A549 treated with dexamethasone at 1 μM for 4 hours (cell line): ENCODE data around the gene EIF2B4. TPM values are rescaled to one million over a fixed set of nuclear protein-coding genes. Genes with fewer than 3 reads are reported as not detected.

Source experiments
- total RNA-seq: library from RNA; stranded (reverse); fragments of 200-300 nt; extraction: Qiagen RNA extraction; gene quantifications from 5 replicates; pipeline ENCODE4 v1.2.3, GENCODE V29; 2022

EIF2B4 gene
- total RNA-seq: 51.5 to 60.8 TPM (median 57.1 TPM) in 5 replicates

DNA sequence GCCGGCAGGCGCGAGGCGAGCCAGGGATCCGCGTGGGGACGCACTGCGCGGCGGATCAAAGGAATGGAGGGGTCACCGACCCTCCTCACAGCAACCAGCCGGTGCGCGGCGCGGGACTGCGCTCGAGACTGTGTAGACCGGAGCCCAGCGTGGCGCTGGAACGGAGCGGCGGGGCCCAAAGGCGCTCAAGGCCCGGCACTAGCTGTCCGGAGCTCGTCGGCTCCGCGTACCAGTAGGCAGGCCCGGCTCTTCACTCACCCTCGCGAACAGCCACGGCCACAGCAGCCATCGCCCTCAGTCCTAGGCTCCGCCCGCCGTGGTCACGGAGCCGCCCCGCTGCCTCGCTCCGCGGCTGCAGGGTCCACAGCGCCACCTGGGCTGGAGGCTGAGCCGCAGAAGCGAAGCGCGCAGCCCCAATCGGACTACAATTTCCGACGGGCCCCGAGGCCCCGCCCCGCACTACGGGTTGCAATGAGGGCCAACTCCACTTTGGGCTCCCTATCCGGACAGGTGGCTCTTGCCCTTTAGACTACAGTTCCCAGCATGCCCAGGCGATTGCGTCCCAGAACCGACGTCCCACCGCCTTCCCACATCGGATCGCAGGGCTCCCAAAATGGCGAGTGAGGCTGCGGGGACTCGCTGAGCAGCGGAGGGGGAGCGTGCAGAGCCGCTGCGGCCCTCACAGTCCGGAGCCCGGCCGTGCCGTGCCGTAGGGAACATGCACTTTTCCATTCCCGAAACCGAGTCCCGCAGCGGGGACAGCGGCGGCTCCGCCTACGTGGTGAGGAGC is at the start of gene EIF2B4, which contains the start of gene SNX17:
TSS of gene EIF2B4 (minus strand) at position 313 of the 790 bp plus-strand sequence. CDS start at position 289, 24 bp downstream.
TSS of gene SNX17 (plus strand) at position 591 of the 790 bp plus-strand sequence. CDS start at position 719, 128 bp downstream.

DNA sequence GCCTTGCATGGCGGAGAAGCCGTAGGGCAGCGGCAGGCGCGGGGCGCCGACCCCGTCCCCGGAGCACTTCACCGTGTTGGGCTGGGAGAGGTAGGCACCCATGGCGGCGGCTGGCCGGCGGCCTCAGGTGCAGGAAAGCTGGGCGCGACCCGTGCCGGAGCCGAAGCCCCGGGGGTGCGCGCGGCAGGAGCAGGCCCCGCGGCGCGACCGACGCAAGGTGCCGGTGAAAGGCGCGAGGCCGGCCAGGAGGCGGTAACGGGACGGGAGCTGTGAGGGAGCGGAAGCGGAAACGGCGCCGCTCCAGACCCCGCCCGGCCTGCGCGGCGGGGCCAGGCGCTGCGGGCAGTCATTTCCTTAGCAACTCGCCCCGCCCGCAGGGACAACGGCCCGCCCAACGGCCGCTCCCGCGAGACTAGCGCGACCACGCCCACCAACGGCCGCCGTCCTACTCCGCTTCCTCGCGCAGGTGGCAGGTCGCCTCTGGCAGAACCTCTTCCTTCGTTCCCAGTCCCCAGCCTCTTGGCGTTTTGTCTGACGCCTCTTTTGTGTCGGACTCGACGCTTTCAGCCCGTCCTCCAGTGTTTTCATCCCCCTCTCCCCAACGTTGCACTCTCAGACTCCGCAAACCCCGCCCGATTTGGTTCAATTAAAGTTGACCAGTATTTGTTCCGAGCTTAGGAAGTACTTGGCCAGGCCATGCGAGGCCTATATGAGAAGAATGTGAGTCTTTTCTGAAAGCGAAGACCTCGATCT is 39.4 kb upstream of the EIF2B4 start, which contains the start of gene PPM1G:
TSS of gene PPM1G (minus strand) at position 271 of the 753 bp plus-strand sequence. CDS start at position 102, 169 bp downstream.

DNA sequence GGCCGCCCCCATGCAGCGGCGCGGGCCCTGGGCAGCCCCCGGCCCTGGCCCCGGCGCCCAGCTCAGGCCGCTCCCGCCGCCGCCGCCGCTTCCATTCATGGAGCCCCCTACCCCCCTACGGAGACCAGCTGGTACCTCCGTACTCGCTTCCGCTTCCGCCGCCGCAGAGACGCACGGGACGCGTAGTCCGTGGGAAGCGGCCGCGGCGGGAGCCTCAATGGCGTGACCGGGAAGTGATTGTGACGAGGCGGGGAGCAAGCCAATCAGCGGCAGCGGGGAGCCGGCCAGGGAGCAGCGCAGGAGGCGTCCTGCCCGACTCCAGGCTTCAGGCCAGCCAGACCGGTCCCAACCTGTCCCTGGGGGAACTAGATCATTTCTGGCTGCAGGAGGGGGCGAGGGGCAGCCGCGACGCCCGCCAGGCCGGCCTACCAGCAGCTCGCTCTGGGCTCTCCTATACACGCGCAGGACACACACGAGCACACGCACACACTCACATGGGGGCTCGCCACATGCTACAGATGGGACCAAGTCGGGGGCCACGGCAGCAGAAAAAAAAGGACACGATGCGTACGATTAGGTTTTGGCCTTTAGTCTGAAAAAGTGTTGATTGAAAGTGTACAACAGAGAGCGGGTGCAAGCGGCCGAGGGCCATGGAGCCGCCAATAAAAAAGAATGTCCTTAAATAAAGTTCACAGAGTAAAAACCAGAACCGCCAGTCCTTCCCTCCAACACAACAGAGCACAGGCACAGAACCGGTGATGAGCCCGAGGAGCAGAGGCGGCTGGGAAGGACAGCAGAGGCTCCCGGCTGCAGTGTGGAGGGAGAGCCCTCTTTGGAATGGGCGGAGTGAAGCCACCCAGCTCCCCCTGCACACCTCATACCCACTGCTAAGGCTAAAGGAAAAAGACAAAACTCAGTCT is 10.7 kb upstream of the EIF2B4 start, which contains the start of gene ZNF513:
TSS of gene ZNF513 (minus strand) at position 109 of the 920 bp plus-strand sequence. CDS start 208 bp downstream, outside the sequence.

DNA sequence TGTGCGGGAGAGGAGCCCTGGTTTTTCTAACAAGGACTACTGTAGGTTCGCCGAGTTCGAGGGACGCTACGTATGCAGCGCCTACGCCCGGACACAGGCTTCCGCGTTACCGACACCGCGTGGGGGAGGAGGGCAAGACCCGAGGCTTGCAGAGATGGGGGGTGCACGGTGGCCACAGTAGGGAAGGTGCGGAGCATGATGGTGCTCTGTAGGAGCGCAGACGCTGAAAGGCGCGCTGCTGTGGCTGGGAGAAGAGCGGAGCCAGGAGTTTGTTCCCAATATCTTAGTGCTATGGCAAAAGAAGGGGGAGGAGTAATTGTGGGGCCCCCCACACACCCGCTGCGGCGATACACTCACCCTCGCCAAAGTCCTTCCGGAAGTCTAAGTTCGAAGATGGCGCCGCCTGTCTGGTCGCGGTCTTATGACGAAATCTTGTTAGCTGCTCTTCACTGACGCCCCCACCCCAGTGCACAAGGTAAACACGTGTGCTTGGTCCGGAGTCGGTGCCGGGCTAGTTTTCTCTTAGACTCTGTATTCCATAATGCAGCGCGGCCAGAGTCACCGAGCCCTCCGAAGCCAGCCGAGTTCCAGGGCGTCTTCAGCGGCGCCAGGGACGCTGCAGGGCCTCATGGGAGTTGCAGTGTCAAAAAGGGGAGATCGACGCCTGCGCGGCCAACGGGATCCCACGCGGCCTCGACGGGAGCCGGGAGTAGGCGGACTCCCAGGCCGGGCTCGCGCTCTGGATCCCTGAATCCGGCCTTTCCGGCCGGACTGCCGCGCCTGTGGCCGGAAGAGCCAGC is 13.6 kb downstream of the EIF2B4 start, which contains the start of gene GTF3C2:
TSS of gene GTF3C2 (minus strand) at position 383 of the 800 bp plus-strand sequence. CDS start 13,210 bp downstream, outside the sequence.

DNA sequence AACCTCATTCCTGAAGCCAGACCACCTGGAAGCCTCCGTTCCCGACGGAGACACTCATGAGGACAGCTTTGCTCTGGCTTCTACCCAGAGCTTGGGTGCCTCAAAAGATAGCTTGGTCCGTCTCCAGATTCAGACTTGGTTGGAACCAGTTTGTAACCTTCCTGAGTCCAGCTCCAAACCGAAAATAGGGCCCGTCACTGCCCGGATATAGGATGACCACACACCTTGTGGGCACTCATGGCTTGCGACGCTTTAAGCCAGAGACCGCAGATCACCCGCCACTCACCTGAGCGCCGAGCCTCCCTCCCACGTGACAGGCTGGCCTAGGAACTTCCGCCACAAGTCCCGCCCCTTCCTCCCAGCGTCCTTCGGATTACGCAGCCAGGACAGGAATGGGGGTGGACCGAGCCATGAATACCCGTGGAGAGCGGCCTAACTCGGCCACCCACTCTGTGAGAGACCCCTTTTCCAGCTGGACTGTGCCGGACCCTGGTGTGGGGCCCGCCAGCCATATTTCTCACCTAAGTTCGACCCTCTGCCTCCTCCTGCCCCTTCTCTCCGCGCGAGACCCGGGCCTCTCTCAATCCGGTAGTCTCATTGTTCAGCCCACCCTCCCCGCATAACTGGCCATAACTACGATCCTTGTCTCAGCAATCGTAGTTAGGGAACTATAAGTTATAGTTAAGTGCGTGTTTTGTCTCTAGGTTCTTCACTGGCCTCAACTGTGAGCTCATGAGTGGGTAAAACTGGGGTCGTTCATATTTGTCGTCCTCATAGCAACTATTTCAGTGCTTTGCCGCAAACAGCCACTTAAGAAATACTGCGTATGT is 47.2 kb downstream of the EIF2B4 start, which contains the start of gene MPV17:
TSS of gene MPV17 (minus strand) at position 332 of the 830 bp plus-strand sequence. CDS start 580 bp downstream, outside the sequence.

Other genes with a start within 250 kb of the EIF2B4 start
- 0.50 to 1.8 TPM (median 1.5 TPM) in 5 replicates for gene ABHD1, start 246.5 kb downstream of the EIF2B4 start, total RNA-seq
- 41.9 to 59.1 TPM (median 55.6 TPM) in 5 replicates for gene PREB, start 235.7 kb downstream of the EIF2B4 start, total RNA-seq
- gene PRR30, start 230.9 kb downstream of the EIF2B4 start, total RNA-seq: not detected in 5 replicates
- gene TCF23, start 221.3 kb downstream of the EIF2B4 start, total RNA-seq: not detected in 5 replicates
- gene ATRAID, start 158.3 kb downstream of the EIF2B4 start, total RNA-seq: 203 to 224 TPM (median 205 TPM) in 5 replicates
- 63.3 to 67.2 TPM (median 66.7 TPM) in 5 replicates for gene SLC5A6, start 158.1 kb downstream of the EIF2B4 start, total RNA-seq
- gene CAD, start 153.0 kb downstream of the EIF2B4 start, total RNA-seq: 46.1 to 66.1 TPM (median 64.5 TPM) in 5 replicates
- gene SLC30A3, start 107.3 kb downstream of the EIF2B4 start, total RNA-seq: 1.8 to 3.4 TPM (median 3.3 TPM) in 5 replicates
- gene DNAJC5G, start 94.9 kb downstream of the EIF2B4 start, total RNA-seq: not detected in 5 replicates
- 0.67 to 1.2 TPM (median 0.81 TPM) in 5 replicates for gene TRIM54, start 87.9 kb downstream of the EIF2B4 start, total RNA-seq
- gene UCN, start 61.9 kb downstream of the EIF2B4 start, total RNA-seq: 0.63 to 2.5 TPM (median 1.7 TPM) in 5 replicates
- 76.2 to 97.2 TPM (median 87.4 TPM) in 5 replicates for gene MPV17, start 47.2 kb downstream of the EIF2B4 start, total RNA-seq
- gene GTF3C2, start 13.6 kb downstream of the EIF2B4 start, total RNA-seq: 57.2 to 68.7 TPM (median 63.7 TPM) in 5 replicates
- 124 to 133 TPM (median 128 TPM) in 5 replicates for gene SNX17, start 278 bp upstream of the EIF2B4 start, total RNA-seq
- gene ZNF513, start 10.4 kb upstream of the EIF2B4 start, total RNA-seq: 11.5 to 15.4 TPM (median 13.4 TPM) in 5 replicates
- gene PPM1G, start 39.3 kb upstream of the EIF2B4 start, total RNA-seq: 152 to 176 TPM (median 176 TPM) in 5 replicates
- 119 to 140 TPM (median 133 TPM) in 5 replicates for gene NRBP1, start 58.3 kb upstream of the EIF2B4 start, total RNA-seq
- gene KRTCAP3, start 72.0 kb upstream of the EIF2B4 start, total RNA-seq: 0.39 to 0.87 TPM (median 0.45 TPM) in 5 replicates
- gene IFT172, start 119.4 kb upstream of the EIF2B4 start, total RNA-seq: 6.0 to 9.0 TPM (median 7.5 TPM) in 5 replicates
- 3.8 to 5.3 TPM (median 4.5 TPM) in 5 replicates for gene FNDC4, start 124.9 kb upstream of the EIF2B4 start, total RNA-seq
- 0.13 to 0.20 TPM (median 0.13 TPM) in 5 replicates for gene GCKR, start 126.5 kb upstream of the EIF2B4 start, total RNA-seq
- 18.2 to 21.6 TPM (median 19.3 TPM) in 5 replicates for gene ZNF512, start 212.7 kb upstream of the EIF2B4 start, total RNA-seq